IPS-NIHi7 (cell line): ENCODE results near the gene PRPF40B.

ENCODE experiments used
- DNase-seq: peaks from one replicate; pipeline ENCODE4 v3.0.0; 2012; ENCODE audit warnings: mixed read lengths; ENCODE audit errors: extremely low spot score

Gene PRPF40B

DNA sequence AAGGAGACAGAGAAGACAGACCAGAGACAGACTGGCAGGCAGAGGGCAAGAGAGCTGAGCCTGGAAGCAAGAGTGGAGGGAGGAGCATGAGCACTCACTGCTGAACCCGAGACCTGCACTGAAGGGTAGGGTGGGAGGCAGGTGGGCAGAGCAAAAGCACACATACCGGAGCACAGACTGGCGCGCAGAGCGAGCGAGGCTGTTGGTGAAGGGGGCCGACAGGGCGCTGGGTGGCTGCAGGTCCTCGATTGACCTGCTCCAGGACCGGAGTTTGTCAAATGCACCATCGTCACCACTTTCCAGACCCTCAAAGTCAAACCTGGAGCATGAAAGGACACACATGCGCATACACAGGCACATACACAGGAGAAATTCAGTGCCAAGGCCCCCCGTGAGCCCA is 34.9 kb downstream of the PRPF40B start:
- no peak for DNase-seq

- DNase-seq = no peak
Observed at GRCh38 chr12:49659753-49660152, 36.4 kb downstream of the PRPF40B start.

DNA sequence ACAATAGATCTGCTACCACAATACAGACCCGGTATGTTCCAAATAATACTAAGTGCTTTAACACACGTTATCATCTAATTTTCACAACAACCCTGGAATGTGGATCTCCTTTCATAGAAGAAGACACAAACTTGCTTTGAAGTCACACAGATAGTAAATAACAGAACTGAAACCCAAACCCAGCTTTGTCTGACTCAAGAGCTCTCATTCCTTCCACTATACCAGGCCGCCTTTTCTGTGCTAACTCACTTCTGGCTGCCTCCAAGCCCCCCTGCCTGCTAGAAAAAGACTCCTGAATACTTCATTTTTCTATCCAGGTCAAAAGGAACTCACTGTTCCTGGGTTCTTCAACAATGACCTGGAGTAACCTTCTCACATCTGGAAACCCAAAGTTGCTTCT is 37.8 kb downstream of the PRPF40B start:
- DNase-seq = no peak

- DNase-seq = no peak
Observed at GRCh38 chr12:49661746-49662145, 38.4 kb downstream of the PRPF40B start.

GRCh38 chr12:49662998-49663843 is 39.9 kb downstream of the PRPF40B start:
- peak; percentile 85 for DNase-seq

GRCh38 chr12:49664167-49664566 is 40.8 kb downstream of the PRPF40B start:
- no peak for DNase-seq

DNA sequence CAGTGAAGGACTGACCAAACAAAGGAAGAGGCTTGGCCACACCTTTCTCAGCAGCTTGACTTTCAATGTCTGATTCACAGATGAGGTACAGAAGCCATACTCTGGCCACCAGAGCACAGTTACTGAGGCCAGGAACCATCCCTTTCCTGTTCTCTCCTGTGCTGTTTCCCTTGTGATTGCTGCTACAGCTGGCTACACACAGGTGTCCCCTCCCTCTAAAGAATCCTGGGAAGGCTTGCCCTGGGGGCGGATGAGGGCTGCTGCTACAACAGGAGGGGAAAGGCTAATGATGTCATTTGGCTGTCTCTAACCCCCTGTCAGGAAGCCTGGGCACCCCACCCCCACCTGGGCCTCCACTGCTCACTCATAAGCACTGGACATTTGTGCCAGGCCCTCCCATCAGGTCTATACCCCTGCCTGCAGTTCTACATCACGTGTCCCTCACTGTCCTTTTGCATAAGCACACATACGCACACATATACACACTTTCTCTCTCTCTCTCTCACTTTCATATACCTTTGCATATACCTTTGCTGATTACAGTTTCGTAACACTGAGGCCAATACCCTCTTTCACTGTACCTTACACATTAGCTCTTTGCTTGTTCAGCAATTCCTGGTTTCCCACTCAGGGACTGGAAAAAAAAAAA is 41.4 kb downstream of the PRPF40B start:
- DNase-seq = no peak

DNA sequence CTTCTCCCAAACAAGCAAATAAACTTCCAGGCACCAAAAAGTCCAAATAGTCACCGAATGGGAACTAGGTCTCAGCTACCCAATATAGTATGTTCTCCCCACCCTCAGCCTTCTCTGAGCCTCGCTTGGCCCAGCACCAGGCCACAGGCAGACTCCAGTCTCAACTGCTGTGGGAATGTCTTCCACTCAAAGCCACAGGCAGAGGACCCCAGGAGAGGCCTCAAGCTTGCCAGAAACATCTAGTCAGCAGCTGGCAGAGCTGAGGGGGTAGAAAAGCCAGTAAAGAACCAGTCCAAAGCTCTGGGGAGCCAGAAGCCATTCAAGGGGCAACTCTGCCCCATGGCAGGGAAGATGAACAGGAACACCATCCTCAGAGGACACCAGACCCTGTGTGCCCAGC is 42.0 kb downstream of the PRPF40B start:
- no peak for DNase-seq

GRCh38 chr12:49666176-49666575 is 42.8 kb downstream of the PRPF40B start:
- DNase-seq = no peak

- no peak for DNase-seq
Observed at GRCh38 chr12:49667325-49668090, 44.1 kb downstream of the PRPF40B start.

- no peak for DNase-seq
Observed at GRCh38 chr12:49669796-49670195, 46.4 kb downstream of the PRPF40B start.

DNA sequence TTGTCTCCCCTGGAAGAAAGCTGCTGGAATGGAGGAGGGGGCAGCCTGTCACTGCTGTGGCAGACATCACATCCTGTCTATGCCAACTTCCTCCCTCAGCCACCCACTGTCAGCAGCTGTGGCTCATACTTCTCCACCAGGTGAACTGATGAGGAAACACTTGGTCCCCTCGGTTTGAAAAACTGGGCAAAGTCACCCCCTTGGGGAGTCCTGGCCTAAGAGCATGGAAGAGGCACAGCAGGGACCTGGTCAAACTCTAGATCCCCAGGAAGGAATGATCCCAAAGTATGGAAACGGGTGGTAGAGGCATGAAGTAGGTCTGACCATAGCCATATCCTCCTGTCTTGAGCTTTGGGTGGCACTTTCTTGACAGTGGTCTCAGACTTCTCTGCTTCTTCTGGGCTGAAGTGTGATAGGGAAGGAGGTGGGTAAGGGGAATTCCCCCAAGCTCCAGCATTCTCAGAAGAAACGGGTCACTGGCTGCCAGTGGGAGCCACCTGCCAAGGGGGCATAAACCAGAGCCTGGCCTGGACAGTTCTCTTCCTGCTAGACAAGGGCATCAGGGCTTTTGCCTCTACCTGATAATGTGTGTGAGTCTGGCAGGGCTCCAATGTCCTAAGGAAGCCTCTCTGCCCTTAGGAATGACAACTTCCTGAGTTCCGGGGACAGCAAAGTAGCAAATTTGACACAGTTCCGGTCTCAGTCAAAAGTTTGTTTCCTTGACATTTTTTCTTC is 47.8 kb downstream of the PRPF40B start:
- no peak for DNase-seq

DNA sequence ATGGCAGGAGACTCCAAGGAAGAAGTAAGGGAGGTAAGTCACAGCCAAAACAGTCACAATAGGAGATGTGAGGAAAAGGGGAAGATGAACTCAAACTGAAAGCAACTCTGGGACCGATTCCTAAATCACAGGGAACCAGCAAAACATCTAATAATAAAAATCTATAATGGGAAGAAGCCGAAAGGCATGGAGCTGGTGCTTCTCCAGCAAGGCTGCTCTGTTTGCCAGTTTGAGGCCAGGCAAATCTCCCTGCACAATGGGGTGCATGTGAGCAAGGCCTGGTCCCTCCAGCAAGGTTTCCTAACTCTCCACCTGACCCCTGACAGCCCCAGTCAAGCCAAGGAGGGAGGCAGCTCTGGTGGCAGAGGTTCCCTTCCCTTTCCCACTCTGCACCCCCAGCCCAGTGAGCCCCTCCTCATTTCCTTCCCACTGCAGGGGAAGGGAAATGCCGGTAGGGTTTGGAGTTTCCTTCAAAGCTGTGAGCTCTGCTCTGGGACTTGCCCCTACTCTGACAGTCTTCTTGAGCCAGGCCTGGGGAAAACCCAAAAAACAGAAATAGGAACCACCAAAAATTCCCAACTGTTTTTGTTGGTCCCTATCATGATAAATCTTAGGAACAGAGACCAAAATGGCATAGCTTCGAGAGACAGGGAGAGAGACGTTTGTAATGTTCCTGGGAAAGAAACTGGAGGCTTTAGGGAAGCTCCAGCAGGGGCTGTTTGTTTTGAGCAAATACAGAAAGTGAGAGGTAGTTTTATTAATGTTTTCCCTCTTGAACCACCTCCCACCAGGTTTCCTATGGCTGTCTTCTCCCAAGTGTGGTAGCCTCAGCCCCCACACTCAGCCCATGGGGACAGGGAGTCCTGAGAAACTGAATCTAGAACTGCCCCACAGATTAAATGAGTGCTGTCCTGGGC is 49.2 kb downstream of the PRPF40B start:
- no peak for DNase-seq

DNA sequence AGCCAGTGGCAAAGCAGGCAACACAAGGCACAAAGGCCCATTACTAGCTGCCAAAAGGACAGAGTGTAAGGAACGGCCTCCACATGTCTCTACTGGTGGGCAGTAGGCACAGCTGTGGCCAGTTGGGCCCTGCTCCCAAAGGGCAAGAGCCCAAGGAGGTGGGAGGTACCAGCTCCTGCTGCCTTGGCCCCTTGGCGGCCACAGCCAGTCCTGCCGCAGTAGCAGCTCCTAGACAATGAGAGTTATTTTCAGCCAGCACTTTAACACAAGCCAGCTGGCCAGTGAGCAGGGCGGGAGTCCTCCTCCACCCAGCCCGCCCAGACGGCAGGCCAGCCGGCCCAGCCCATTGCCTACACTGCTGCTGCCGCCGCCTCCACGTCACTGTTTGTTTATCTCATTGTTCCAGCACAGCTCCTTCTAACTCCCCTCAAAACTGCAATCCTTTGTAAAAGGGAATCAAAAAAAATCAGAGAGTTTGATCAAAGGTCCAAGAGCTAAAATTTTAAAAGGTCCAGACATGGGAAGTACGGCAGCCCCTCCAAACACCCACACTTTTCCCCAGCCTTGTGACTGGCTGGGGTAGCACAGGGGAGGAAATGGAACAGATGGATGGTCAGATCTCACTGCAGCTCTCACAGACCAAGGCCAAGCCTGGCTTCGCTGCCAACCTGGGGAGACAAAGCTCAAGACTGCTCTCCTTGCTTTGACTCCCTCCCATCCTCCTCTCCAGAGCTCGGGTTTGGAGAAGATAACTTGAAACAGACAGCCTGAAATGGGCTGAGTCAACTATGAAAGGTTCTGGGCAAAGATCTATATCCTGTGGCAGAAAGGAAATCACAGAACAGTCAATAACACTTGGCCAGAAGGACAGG is 50.3 kb downstream of the PRPF40B start:
- DNase-seq = peak; percentile 82

DNA sequence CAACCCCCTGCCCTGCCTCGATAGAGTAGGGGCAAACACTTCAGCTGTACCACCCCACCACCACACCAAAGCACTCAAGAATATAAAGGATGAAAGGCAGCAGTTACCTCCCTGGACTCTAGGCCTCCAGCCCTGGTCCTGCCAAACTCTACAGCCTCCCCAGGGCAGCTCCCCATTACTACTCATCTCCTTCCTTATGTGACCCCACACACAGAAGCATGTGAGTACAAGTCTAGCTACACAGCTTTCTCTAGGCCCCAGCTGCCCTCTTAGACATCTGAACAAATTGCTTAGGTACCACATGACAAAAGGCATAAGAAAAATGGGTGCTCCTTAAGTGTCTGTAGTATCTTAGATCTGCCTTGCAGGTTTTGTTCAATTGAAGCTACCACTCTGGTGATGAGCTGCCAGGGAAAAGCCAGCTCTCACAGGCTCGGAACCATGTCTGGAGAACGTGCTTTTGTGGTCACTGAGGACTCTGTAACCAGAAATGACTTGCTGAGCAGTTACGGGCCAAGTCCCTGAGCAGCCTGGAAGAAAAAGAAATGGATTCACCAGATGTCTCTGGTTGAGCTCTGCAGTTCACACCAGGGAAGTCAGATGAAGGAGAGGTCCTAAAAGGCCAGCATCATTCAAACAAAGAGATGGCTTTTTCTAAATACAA is 51.1 kb downstream of the PRPF40B start:
- DNase-seq = no peak

DNA sequence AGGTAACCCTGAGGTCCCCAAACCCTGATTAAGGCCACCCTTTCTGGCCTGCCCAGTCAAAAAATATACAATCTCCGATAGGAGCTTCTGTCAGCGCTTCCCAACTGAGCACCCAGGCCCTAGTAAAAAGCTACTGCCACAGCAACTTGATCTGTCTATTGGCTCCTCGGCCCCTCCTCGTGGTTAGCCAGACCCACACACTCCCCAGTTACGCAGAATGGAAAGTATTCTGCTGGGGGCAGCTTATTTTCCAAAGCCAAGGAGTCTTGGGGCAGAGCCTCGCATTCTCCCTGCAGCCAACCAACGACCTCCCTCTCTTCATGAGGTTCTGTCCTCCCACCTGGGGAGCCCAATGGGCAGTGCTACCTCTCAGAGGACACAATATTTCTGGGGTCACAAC is 51.8 kb downstream of the PRPF40B start:
- no peak for DNase-seq

DNA sequence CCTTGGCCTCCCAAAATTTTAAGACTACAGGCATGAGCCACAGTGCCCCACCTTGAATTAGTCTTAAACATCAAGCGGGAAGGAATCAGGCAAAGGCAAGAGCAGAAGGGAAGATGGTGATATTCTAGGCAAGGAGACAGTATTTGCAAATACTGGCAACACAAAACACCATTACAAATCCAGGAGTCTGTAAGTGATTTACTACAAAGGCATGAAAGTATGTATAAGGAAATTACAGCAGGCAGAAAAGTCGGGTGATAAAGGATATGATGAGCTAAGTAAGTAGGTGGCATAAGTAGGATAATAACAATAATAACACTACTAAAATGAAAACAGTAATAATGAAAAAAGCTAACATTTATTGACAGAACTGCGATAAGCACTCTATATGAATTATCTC is 55.4 kb downstream of the PRPF40B start:
- DNase-seq = no peak

- DNase-seq = no peak
Observed at GRCh38 chr12:49680075-49680474, 56.7 kb downstream of the PRPF40B start.

DNA sequence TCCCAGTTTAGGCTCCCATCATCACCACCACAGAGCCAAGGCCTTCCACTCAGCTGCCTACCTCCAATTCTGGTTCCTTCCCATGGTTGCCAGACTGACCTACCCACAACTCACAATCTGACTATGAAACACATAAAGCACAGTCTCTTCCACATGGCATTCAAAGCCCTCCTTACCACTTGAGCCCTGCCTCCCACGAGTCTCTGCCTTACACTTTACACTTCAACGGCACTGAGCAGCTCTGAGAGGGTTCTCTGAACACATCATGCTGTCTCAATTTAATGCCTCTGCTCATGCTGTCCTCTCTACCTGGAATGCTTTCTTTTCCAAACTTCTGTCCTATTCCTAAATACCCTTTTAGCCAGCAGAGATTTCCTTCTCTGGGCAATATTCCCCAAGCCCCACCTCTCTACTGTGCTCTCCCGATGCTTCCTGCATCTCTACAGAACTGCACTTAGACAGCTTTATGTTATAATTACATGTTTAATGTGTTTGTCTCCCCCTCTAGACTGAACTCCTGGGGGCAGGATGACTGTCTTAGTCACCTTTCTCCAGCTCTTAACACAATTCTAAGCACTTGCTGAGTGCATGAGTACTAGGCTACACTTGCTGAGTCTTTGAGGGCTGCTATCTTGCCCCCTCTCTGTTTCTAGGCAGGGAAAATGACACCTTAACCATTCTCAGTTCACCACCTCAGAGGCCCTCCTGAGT is 60.4 kb downstream of the PRPF40B start:
- DNase-seq = no peak
